Measurements from ENCODE around the gene CRIM1.

DNA sequence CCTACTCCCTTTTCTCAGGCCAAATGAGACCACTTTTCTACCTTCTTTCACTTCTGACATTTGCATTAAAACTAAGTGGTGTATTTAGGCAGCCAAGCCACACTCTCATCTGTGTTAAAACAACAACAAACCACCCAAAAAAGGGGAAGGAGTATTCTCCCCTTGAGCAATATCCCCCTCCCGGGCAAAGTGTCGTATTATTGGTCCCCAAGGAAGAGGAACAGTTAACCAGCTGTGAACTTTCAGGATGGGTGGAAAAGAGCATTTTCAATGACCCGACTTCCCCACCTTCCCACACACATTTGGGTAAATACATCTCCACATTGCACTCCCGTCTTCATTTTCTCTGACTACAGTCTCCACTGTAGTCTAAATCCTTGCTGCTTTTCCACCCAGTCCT lies 198.1 kb downstream of the CRIM1 start:
- TF ChIP-seq, protein P1, sequence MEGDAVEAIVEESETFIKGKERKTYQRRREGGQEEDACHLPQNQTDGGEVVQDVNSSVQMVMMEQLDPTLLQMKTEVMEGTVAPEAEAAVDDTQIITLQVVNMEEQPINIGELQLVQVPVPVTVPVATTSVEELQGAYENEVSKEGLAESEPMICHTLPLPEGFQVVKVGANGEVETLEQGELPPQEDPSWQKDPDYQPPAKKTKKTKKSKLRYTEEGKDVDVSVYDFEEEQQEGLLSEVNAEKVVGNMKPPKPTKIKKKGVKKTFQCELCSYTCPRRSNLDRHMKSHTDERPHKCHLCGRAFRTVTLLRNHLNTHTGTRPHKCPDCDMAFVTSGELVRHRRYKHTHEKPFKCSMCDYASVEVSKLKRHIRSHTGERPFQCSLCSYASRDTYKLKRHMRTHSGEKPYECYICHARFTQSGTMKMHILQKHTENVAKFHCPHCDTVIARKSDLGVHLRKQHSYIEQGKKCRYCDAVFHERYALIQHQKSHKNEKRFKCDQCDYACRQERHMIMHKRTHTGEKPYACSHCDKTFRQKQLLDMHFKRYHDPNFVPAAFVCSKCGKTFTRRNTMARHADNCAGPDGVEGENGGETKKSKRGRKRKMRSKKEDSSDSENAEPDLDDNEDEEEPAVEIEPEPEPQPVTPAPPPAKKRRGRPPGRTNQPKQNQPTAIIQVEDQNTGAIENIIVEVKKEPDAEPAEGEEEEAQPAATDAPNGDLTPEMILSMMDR (IDR thresholded peaks at IDR 0.05) = no peak
- TF ChIP-seq POLR2A (IDR thresholded peaks at IDR 0.05) = no peak

Data from tibial nerve (tissue), 3 donors.